Activated naive CD4-positive, alpha-beta T cell treated with anti-CD3 and anti-CD28 coated beads, Interleukin-2, amount 50 U/mL, for 24 hours (primary cell): ENCODE measurements around the gene ETS1.

ENCODE experiments used
- H3K27ac Mint-ChIP-seq: one replicate; pipeline ENCODE4 v1.8.0; 2021; ENCODE audit warnings: mild to moderate bottlenecking, mixed read lengths
- H3K27me3 Mint-ChIP-seq: one replicate; pipeline ENCODE4 v1.8.0; 2021; ENCODE audit warnings: mixed read lengths
- H3K36me3 Mint-ChIP-seq: one replicate; pipeline ENCODE4 v1.8.0; 2021; ENCODE audit warnings: mixed read lengths
- H3K4me1 Mint-ChIP-seq: one replicate; pipeline ENCODE4 v1.8.0; 2021; ENCODE audit warnings: mixed read lengths
- H3K4me3 Mint-ChIP-seq: one replicate; pipeline ENCODE4 v1.8.0; 2021; ENCODE audit warnings: mild to moderate bottlenecking, mixed read lengths
- H3K9me3 Mint-ChIP-seq: one replicate; pipeline ENCODE4 v1.8.0; 2021; ENCODE audit warnings: mixed read lengths

ETS1 gene

DNA sequence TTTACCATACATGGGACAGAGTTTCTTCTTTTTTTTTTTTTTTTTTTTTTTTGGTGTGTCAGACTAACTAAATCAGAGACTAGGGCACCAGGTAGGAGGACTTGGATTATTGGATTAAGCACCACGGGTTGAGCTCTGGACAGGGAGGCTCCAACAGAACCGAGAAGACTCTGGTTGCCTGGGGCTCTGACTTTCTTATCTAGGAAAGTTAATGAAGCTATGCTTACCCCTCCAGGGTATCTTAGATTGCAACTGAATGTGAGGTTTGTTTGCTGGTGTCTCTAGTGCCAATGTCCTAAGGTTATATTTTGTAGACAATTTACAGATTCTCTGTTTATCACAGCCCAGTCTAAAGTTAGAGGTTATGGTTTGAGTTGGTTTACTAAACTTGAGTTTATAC, 18.1 kb downstream of the ETS1 start:
- Mint-ChIP-seq H3K4me3 (no peak overlapping the region), H3K4me1 (peaks cover 29% of the 10 kb centered on the region), H3K27me3 (no peaks in the 10 kb centered on the region), H3K9me3 (peaks cover 2% of the 10 kb centered on the region), H3K27ac (no peak overlapping the region), H3K36me3 (peaks cover 3% of the 10 kb centered on the region)

GRCh38 chr11:128568166-128568778, 19.1 kb downstream of the ETS1 start:
- Mint-ChIP-seq H3K27me3 (no peaks in the 10 kb centered on the region), H3K27ac (no peak overlapping the region), H3K4me3 (no peak overlapping the region), H3K9me3 (no peaks in the 10 kb centered on the region), H3K4me1 (peaks cover 25% of the 10 kb centered on the region), H3K36me3 (peaks cover under 1% of the 10 kb centered on the region)

- no peak overlapping the region for H3K4me3 Mint-ChIP-seq
- H3K27me3 Mint-ChIP-seq, result no peaks in the 10 kb centered on the region
- H3K36me3 Mint-ChIP-seq, result no peaks in the 10 kb centered on the region
- no peak overlapping the region for H3K27ac Mint-ChIP-seq
- H3K4me1 Mint-ChIP-seq, result peaks cover 17% of the 10 kb centered on the region
- no peaks in the 10 kb centered on the region for H3K9me3 Mint-ChIP-seq
Observed at GRCh38 chr11:128567130-128567529, 20.2 kb downstream of the ETS1 start.

- H3K4me3 Mint-ChIP-seq, result no peak overlapping the region
- no peaks in the 10 kb centered on the region for H3K9me3 Mint-ChIP-seq
- peaks cover 20% of the 10 kb centered on the region for H3K4me1 Mint-ChIP-seq
- no peaks in the 10 kb centered on the region for H3K27me3 Mint-ChIP-seq
- H3K27ac Mint-ChIP-seq, result no peak overlapping the region
- H3K36me3 Mint-ChIP-seq, result no peaks in the 10 kb centered on the region
Observed at GRCh38 chr11:128565881-128566280, 21.5 kb downstream of the ETS1 start.

DNA sequence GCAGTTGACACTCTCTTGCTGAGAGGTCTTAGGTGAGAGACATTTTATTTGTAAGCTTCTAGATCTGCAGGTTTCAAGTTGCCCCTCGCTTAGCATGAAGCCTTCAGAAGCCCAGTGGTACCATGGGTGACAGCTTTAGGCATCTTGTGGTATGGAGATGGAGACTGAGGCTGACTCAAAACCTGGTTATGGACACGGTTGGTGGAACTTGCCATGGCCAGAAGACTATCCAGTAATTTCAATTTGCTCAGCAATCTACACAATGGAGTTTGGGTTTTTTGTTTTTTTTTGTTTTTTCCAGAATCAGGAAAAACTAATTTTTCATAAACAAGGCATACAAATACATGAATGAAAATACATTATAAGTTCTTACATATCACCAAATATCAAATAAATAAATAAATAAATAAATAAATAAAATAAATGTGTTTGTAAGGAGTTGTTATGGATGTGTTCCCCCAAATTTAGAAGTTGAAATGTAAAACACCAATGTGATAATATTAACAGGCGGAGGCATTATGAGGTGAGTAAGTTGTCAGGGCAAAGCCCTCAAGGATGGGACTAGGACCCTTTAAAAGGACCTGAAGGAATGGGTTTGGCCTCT, 22.6 kb downstream of the ETS1 start:
- Mint-ChIP-seq H3K4me1 (peaks cover 31% of the 10 kb centered on the region), H3K27ac (no peak overlapping the region)

DNA sequence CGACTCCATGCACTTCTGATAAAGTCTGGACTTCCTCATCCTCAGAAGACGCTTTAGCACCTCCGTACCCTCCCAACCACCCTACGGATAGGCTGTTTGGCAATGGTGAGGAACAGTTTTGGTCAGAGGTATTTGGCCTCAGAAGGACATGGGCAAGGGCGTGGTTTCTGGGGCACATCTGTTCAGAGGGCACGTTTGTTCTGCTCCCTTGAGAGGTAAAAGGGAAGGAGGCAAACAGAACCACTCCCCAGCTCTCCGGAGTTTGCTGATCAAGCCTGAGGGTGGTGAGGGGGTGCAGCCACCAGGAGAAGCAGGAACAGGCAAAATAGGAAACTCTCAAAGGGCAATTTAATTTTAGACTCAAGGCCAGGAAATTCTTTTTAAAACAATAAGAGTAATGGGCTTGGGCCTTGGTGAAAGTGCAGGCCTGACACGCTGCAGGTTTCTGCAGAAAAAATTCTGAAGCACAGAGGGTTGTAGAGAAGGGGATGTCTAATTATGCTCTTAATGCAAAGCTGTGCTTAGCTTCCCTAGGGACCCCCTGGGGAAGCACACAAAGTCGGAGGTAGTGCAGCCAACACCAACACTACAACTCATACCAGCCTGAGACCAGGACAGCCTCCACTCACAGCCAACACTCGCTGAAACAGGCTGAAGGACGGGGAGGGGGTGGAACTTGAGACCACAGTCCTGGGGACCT, 23.3 kb downstream of the ETS1 start:
- Mint-ChIP-seq H3K4me3 (no peak overlapping the region), H3K27me3 (no peaks in the 10 kb centered on the region), H3K4me1 (peaks cover 36% of the 10 kb centered on the region), H3K36me3 (no peaks in the 10 kb centered on the region), H3K27ac (no peak overlapping the region), H3K9me3 (no peaks in the 10 kb centered on the region)

More for the DNA sequence above, 22.6 kb downstream of the ETS1 start:
- Mint-ChIP-seq H3K9me3 (no peaks in the 10 kb centered on the region), H3K36me3 (no peaks in the 10 kb centered on the region), H3K4me3 (no peak overlapping the region), H3K27me3 (no peaks in the 10 kb centered on the region)

- Mint-ChIP-seq H3K9me3 (no peaks in the 10 kb centered on the region), H3K4me3 (no peak overlapping the region), H3K27me3 (no peaks in the 10 kb centered on the region), H3K36me3 (no peaks in the 10 kb centered on the region), H3K27ac (no peak overlapping the region), H3K4me1 (peaks cover 33% of the 10 kb centered on the region)
Observed at GRCh38 chr11:128563308-128563707, 24.1 kb downstream of the ETS1 start.

DNA sequence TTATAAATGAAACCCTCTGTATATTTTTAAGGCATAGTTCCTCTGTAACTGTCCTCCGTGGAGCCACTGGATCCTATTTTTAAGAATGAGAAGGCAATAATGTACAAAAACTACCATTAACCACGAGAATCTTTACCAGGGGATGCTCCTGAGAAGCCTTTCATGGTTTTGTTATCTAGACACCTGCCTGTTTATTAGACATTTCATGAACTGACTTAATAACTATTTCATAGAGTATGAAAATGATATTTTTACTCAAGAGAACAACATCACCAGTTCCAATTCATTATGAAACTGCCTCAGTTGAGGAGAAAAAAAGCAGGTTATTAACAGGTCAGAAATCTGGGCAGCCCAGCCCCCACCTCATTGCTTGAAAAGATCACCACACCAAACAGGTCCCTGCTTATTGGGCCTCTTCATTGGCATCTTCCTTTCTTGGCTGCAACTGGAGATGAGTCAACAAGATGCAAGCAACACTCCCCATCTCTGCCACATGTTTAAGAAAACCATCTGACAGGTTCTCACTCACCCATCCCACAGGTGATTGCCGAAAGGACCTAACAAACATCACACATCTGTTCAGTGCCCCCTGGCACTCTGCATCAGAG, 27.8 kb downstream of the ETS1 start:
- Mint-ChIP-seq H3K9me3 (no peaks in the 10 kb centered on the region), H3K27me3 (no peaks in the 10 kb centered on the region), H3K4me3 (no peak overlapping the region), H3K27ac (no peak overlapping the region), H3K36me3 (no peaks in the 10 kb centered on the region), H3K4me1 (peaks cover 23% of the 10 kb centered on the region)

DNA sequence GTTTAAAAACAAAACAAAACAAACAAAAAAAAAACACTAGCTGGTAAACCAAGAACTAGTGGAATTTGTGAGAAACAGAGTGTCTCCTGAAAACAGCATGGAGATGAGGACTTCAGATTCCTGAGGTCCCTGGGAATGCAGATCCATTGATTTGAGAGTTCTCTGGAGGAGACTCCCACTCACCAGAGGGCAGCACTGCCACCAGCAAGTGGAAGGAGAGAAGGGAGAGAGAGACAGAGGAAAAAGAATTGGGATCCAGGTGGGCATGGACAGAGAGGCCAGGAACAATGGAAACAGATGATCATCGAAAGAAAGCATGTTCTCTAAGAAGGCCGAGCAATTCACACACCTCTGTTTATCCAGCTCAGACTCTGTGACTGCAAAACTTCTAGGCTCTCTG, 31.8 kb downstream of the ETS1 start:
- Mint-ChIP-seq H3K27me3 (no peaks in the 10 kb centered on the region), H3K27ac (no peak overlapping the region), H3K36me3 (no peaks in the 10 kb centered on the region), H3K4me3 (no peak overlapping the region), H3K9me3 (no peaks in the 10 kb centered on the region), H3K4me1 (peaks cover 57% of the 10 kb centered on the region)

- peak overlapping the region; percentile 13 for H3K27ac Mint-ChIP-seq
- H3K4me1 Mint-ChIP-seq, result peaks cover 58% of the 10 kb centered on the region
- H3K4me3 Mint-ChIP-seq, result peak overlapping the region; percentile 31
- no peaks in the 10 kb centered on the region for H3K36me3 Mint-ChIP-seq
- no peaks in the 10 kb centered on the region for H3K9me3 Mint-ChIP-seq
- no peaks in the 10 kb centered on the region for H3K27me3 Mint-ChIP-seq
Observed at GRCh38 chr11:128553662-128554362, 33.5 kb downstream of the ETS1 start.

- H3K9me3 Mint-ChIP-seq, result no peaks in the 10 kb centered on the region
- peak overlapping the region; percentile 92 for H3K27ac Mint-ChIP-seq
- H3K4me1 Mint-ChIP-seq, result peaks cover 64% of the 10 kb centered on the region
- H3K27me3 Mint-ChIP-seq, result no peaks in the 10 kb centered on the region
- H3K4me3 Mint-ChIP-seq, result peak overlapping the region; percentile 31
- H3K36me3 Mint-ChIP-seq, result no peaks in the 10 kb centered on the region
Observed at GRCh38 chr11:128552783-128553661, 34.3 kb downstream of the ETS1 start.

DNA sequence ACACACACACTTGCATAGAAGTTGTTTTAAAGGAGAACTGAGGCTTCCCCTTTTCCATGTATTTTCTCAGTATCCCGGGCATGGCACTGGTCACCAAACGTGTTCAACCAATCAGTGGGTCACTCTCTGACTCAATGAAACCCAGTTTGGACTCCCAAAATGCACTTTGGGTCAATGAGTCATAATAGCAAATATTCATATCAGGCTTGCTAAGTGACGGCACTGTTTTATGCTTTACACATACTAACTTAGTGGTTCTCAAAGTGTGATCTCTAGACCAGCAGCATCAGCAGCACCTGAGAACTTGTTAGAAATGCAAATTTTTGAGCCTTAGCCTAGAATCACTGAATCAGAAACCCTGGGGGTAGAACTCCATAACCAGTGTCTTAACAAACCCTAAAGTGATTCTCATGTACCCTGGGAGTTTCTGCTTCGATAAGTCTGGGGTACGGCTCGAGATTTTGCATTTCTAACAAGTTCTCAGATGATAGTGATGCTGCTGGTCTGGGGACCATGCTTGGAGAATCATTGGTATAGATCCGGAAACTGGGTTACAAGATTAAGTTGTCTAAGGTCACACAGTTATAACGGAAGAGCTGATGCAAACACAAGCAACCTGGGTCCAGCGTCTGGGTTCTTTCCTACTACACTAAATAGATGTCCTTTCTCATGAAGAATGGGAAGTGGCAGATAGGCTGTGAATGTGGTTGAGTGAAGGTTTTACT, 35.6 kb downstream of the ETS1 start:
- Mint-ChIP-seq H3K4me1 (peaks cover 76% of the 10 kb centered on the region), H3K27me3 (no peaks in the 10 kb centered on the region), H3K36me3 (no peaks in the 10 kb centered on the region), H3K27ac (peak overlapping the region; percentile 84), H3K4me3 (peak overlapping the region; percentile 47), H3K9me3 (no peaks in the 10 kb centered on the region)

DNA sequence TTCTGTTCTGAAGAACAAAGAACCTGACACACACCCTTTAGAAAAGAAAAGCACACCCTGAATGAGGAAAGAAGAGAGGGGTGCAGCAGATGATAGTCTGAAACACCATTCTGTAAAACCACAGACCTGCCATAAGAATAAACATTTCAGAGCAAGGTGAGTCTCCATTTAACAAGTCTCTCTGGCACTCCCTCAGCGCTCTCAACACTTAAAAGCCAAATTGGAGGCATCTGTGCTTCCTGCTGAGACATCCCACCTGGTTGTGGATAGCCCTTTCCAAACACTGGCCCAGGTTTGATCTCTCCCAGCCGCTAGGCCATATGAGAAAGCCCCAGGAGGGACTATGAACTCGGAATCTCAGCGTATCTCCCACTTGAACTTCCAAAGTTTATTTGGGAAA, 36.3 kb downstream of the ETS1 start:
- Mint-ChIP-seq H3K4me3 (peak overlapping the region; percentile 47), H3K9me3 (no peaks in the 10 kb centered on the region), H3K36me3 (no peaks in the 10 kb centered on the region), H3K27ac (peak overlapping the region; percentile 84), H3K27me3 (no peaks in the 10 kb centered on the region), H3K4me1 (peaks cover 83% of the 10 kb centered on the region)

GRCh38 chr11:128550261-128550821, 37.0 kb downstream of the ETS1 start:
- H3K4me1 Mint-ChIP-seq, result peaks cover 90% of the 10 kb centered on the region
- no peaks in the 10 kb centered on the region for H3K9me3 Mint-ChIP-seq
- H3K4me3 Mint-ChIP-seq, result peak overlapping the region; percentile 80
- no peaks in the 10 kb centered on the region for H3K36me3 Mint-ChIP-seq
- H3K27ac Mint-ChIP-seq, result peak overlapping the region; percentile 84
- H3K27me3 Mint-ChIP-seq, result no peaks in the 10 kb centered on the region
